ENCODE measurements around the gene HEG1. TPM values are rescaled to one million over a fixed set of nuclear protein-coding genes. Genes with fewer than 3 reads are reported as not detected.

HEG1 gene
- total RNA-seq, 4 donors from 2014 or later: 13.9 to 30.8 (median 26.5) TPM

GRCh38 chr3:125013095-125013494, 42.7 kb downstream of the HEG1 start:
- H3K36me3 ChIP-seq: peaks cover 75% of the 10 kb centered on the region
- no peak for DNase-seq (ENCODE audit: low spot score in 2 of 2)
- TF ChIP-seq POLR2A (IDR thresholded peaks at IDR 0.05) (no peak), POLR2AphosphoS5 (IDR thresholded peaks at IDR 0.05) (no peak), EP300 (IDR thresholded peaks at IDR 0.05) (no peak), CTCF (IDR thresholded peaks at IDR 0.05) (no peak)
- H3K4me1 ChIP-seq: no peaks in the 10 kb centered on the region
- H3K27me3 ChIP-seq: no peaks in the 10 kb centered on the region
- no peaks in the 10 kb centered on the region for H3K9me3 ChIP-seq
- 97% methylated on average over 1 of the region's 1 CpG for WGBS
- H3K27ac ChIP-seq: no peak overlapping the region
- no peak overlapping the region for H3K4me3 ChIP-seq

GRCh38 chr3:125011941-125012340, 43.9 kb downstream of the HEG1 start:
- Histone ChIP-seq H3K9me3 (no peaks in the 10 kb centered on the region), H3K36me3 (peaks cover 82% of the 10 kb centered on the region), H3K27ac (no peak overlapping the region), H3K27me3 (no peaks in the 10 kb centered on the region), H3K4me1 (no peaks in the 10 kb centered on the region), H3K4me3 (no peak overlapping the region)
- no peak for TF ChIP-seq CTCF (IDR thresholded peaks at IDR 0.05)
- TF ChIP-seq POLR2A (IDR thresholded peaks at IDR 0.05): no peak
- TF ChIP-seq POLR2AphosphoS5 (IDR thresholded peaks at IDR 0.05): no peak
- no peak for TF ChIP-seq EP300 (IDR thresholded peaks at IDR 0.05)
- no peak for DNase-seq (ENCODE audit: low spot score in 2 of 2)
- 79% methylated on average over 7 of the region's 7 CpGs for WGBS

GRCh38 chr3:125010393-125010792, 45.4 kb downstream of the HEG1 start:
- 94% methylated on average over 7 of the region's 7 CpGs for WGBS

GRCh38 chr3:125008766-125009165, 47.0 kb downstream of the HEG1 start:
- no peak for DNase-seq (ENCODE audit: low spot score in 2 of 2)
- no peak overlapping the region for H3K4me3 ChIP-seq
- H3K36me3 ChIP-seq: peaks cover 84% of the 10 kb centered on the region
- TF ChIP-seq CTCF (IDR thresholded peaks at IDR 0.05): no peak
- no peak for TF ChIP-seq EP300 (IDR thresholded peaks at IDR 0.05)
- no peak for TF ChIP-seq POLR2A (IDR thresholded peaks at IDR 0.05)
- no peak for TF ChIP-seq POLR2AphosphoS5 (IDR thresholded peaks at IDR 0.05)
- peaks cover 2% of the 10 kb centered on the region for H3K4me1 ChIP-seq
- no peak overlapping the region for H3K27ac ChIP-seq
- no peaks in the 10 kb centered on the region for H3K27me3 ChIP-seq
- no peaks in the 10 kb centered on the region for H3K9me3 ChIP-seq
- 91% methylated on average over 4 of the region's 4 CpGs for WGBS

More at GRCh38 chr3:125010393-125010792, 45.4 kb downstream of the HEG1 start:
- Histone ChIP-seq H3K27ac (no peak overlapping the region), H3K4me1 (no peaks in the 10 kb centered on the region), H3K27me3 (no peaks in the 10 kb centered on the region), H3K36me3 (peaks cover 86% of the 10 kb centered on the region), H3K9me3 (no peaks in the 10 kb centered on the region), H3K4me3 (no peak overlapping the region)
- TF ChIP-seq POLR2AphosphoS5 (IDR thresholded peaks at IDR 0.05) (no peak), POLR2A (IDR thresholded peaks at IDR 0.05) (no peak), CTCF (IDR thresholded peaks at IDR 0.05) (no peak)
- no peak for DNase-seq (ENCODE audit: low spot score in 2 of 2)

- no peak for TF ChIP-seq POLR2A (IDR thresholded peaks at IDR 0.05)
- no peak for TF ChIP-seq CTCF (IDR thresholded peaks at IDR 0.05)
- 85% methylated on average over 5 of the region's 5 CpGs for WGBS
- no peak overlapping the region for H3K27ac ChIP-seq
Measured at GRCh38 chr3:125006291-125006731, 49.5 kb downstream of the HEG1 start.

More at GRCh38 chr3:125006291-125006731, 49.5 kb downstream of the HEG1 start:
- DNase-seq (ENCODE audit: low spot score in 2 of 2): no peak
- Histone ChIP-seq H3K4me1 (peaks cover 8% of the 10 kb centered on the region), H3K4me3 (no peak overlapping the region), H3K36me3 (peaks cover 75% of the 10 kb centered on the region), H3K9me3 (no peaks in the 10 kb centered on the region), H3K27me3 (no peaks in the 10 kb centered on the region)
